IMR-90 (cell line): ENCODE measurements around the gene DNTT. TPM values are rescaled to one million over a fixed set of nuclear protein-coding genes. Genes with fewer than 3 reads are reported as not detected.

Experiments
- ATAC-seq: fragments of 200-7000 bp; cut with Tn5 transposase; 2 replicates; pipeline ENCODE4 v1.9.1; 2020; ENCODE audit warnings: low read depth, mild to moderate bottlenecking, moderate library complexity
- BruUV-seq: library from RNA; stranded (reverse); fragments of 400-500 nt; replicated peaks from 2 replicates; lab custom pipeline; 2021; lab: Mats Ljungman, UMichigan
- CTCF ChIA-PET: fragments of 300-600 bp; formaldehyde crosslinking; extraction: SDS; loops from one replicate; lab custom pipeline; 2021; ENCODE audit warnings: antibody characterized with exemption; lab: Yijun Ruan, JAX
- POLR2A ChIA-PET: fragments of 300-600 bp; sonication (Branson Sonifier 250); formaldehyde crosslinking; loops from one replicate; lab custom pipeline; 2022; ENCODE audit warnings: antibody characterized with exemption; ENCODE audit not compliant: unreplicated experiment; lab: Charles Lee
- DNase-seq: peaks from one replicate; pipeline ENCODE4 v3.0.0; 2013
- H2AFZ ChIP-seq: replicated peaks from 2 replicates; pipeline ENCODE3; 2013; ENCODE audit warnings: low read length, mild to moderate bottlenecking; ENCODE audit not compliant: poor library complexity
- H2AK5ac ChIP-seq: 2 replicates; pipeline ENCODE4 v1.6.1; 2013; ENCODE audit warnings: low read depth, low read length, inconsistent platforms
- H2AK9ac ChIP-seq: replicated peaks from 2 replicates; pipeline ENCODE3; 2013; ENCODE audit warnings: mild to moderate bottlenecking, low read depth, low read length, moderate library complexity; ENCODE audit not compliant: poor library complexity
- H2BK120ac ChIP-seq: 2 replicates; pipeline ENCODE4 v1.6.1; 2013; ENCODE audit warnings: low read depth, low read length, inconsistent platforms
- H2BK15ac ChIP-seq: 3 replicates; pipeline ENCODE4 v1.6.1; 2013; ENCODE audit warnings: low read depth, low read length, inconsistent platforms
- H2BK20ac ChIP-seq: 2 replicates; pipeline ENCODE4 v1.6.1; 2013; ENCODE audit warnings: low read depth, mild to moderate bottlenecking, inconsistent platforms, low read length, moderate library complexity
- H2BK5ac ChIP-seq: 2 replicates; pipeline ENCODE4 v1.6.1; 2013; ENCODE audit warnings: mild to moderate bottlenecking, low read depth, low read length, inconsistent platforms; ENCODE audit not compliant: poor library complexity, severe bottlenecking
- H3K14ac ChIP-seq: replicated peaks from 2 replicates; pipeline ENCODE4 v1.6.1; 2013; ENCODE audit warnings: low read depth, low read length, inconsistent platforms
- H3K18ac ChIP-seq: 2 replicates; pipeline ENCODE4 v1.6.1; 2013; ENCODE audit warnings: low read depth, low read length, control low read depth
- H3K23ac ChIP-seq: 2 replicates; pipeline ENCODE4 v1.6.1; 2013; ENCODE audit warnings: low read depth, low read length, inconsistent platforms
- H3K27ac ChIP-seq: 2 replicates; pipeline ENCODE4 v1.5.1; 2013; ENCODE audit warnings: mild to moderate bottlenecking, control low read depth, low read length; ENCODE audit not compliant: insufficient read depth
- H3K27me3 ChIP-seq: 2 replicates; pipeline ENCODE4 v1.6.1; 2013; ENCODE audit warnings: low read length; ENCODE audit not compliant: control insufficient read depth, insufficient read depth
- H3K36me3 ChIP-seq: 2 replicates; pipeline ENCODE4 v1.6.1; 2013; ENCODE audit warnings: low read length, mixed read lengths; ENCODE audit not compliant: control insufficient read depth, insufficient read depth
- H3K4ac ChIP-seq: 2 replicates; pipeline ENCODE4 v1.6.1; 2013; ENCODE audit warnings: low read depth, low read length, inconsistent platforms
- H3K4me1 ChIP-seq: 2 replicates; pipeline ENCODE4 v1.6.1; 2013; ENCODE audit warnings: low read length, mixed read lengths; ENCODE audit not compliant: control insufficient read depth, insufficient read depth
- H3K4me2 ChIP-seq: 2 replicates; pipeline ENCODE4 v1.6.1; 2013; ENCODE audit warnings: low read depth, mild to moderate bottlenecking, control low read depth, low read length, moderate library complexity
- H3K4me3 ChIP-seq: 2 replicates; pipeline ENCODE4 v1.5.1; 2013; ENCODE audit warnings: low read depth, mild to moderate bottlenecking, control low read depth, low read length, moderate library complexity; ENCODE audit not compliant: insufficient read depth
- H3K56ac ChIP-seq: 2 replicates; pipeline ENCODE4 v1.6.1; 2013; ENCODE audit warnings: low read length, inconsistent platforms; ENCODE audit not compliant: insufficient read depth; ENCODE audit errors: extremely low read depth
- H3K79me1 ChIP-seq, 2 experiments: 2 replicates each; pipeline ENCODE4 v1.6.1; 2013; ENCODE audit warnings: low read length in 2 of 2, inconsistent platforms in 1 of 2, low read depth in 1 of 2
- H3K9ac ChIP-seq: 2 replicates; pipeline ENCODE4 v1.6.1; 2013; ENCODE audit warnings: low read depth, low read length, control low read depth
- H3K9me1 ChIP-seq: 2 replicates; pipeline ENCODE4 v1.6.1; 2013; ENCODE audit warnings: low read length, inconsistent platforms; ENCODE audit not compliant: insufficient read depth
- H3K9me3 ChIP-seq: 2 replicates; pipeline ENCODE4 v1.6.1; 2013; ENCODE audit warnings: low read length; ENCODE audit not compliant: control insufficient read depth, insufficient read depth
- H4K20me1 ChIP-seq: 2 replicates; pipeline ENCODE4 v1.6.1; 2013; ENCODE audit warnings: low read length, inconsistent platforms; ENCODE audit not compliant: insufficient read depth
- H4K5ac ChIP-seq: 2 replicates; pipeline ENCODE4 v1.6.1; 2013; ENCODE audit warnings: mild to moderate bottlenecking, low read depth, low read length, control low read depth
- H4K8ac ChIP-seq, 2 experiments: 2 replicates each; pipeline ENCODE4 v1.6.1; 2013; ENCODE audit warnings: low read depth in 2 of 2, low read length in 2 of 2, control low read depth in 1 of 2, inconsistent platforms in 1 of 2
- H4K91ac ChIP-seq: 2 replicates; pipeline ENCODE4 v1.6.1; 2013; ENCODE audit warnings: low read depth, low read length, inconsistent platforms; ENCODE audit not compliant: insufficient read depth
- BHLHE40 ChIP-seq: fragments of 150-350 bp; IDR thresholded peaks from 2 replicates; pipeline ENCODE4 v1.6.1; 2016; ENCODE audit warnings: mild to moderate bottlenecking, low read depth, low read length
- CEBPB ChIP-seq: IDR thresholded peaks from 2 replicates; pipeline ENCODE4 v1.6.1; 2012; ENCODE audit warnings: low read depth, low read length, improper control_type of control experiment
- CHD1 ChIP-seq: IDR thresholded peaks from 2 replicates; pipeline ENCODE4 v1.6.1; 2012; ENCODE audit warnings: low read depth, low read length, improper control_type of control experiment
- ELK1 ChIP-seq: fragments of 150-350 bp; IDR thresholded peaks from 2 replicates; pipeline ENCODE4 v1.6.1; 2016; ENCODE audit warnings: low read depth, mild to moderate bottlenecking, low read length, moderate library complexity, borderline replicate concordance
- FOS ChIP-seq: fragments of 150-350 bp; IDR thresholded peaks from 2 replicates; pipeline ENCODE4 v1.6.1; 2016; ENCODE audit warnings: low read depth, low read length
- MAFK ChIP-seq: IDR thresholded peaks from 2 replicates; pipeline ENCODE4 v1.6.1; 2012; ENCODE audit warnings: low read depth, low read length, improper control_type of control experiment
- MAZ ChIP-seq: IDR thresholded peaks from 2 replicates; pipeline ENCODE4 v1.6.1; 2012; ENCODE audit warnings: low read depth, mild to moderate bottlenecking, low read length, improper control_type of control experiment, moderate library complexity, borderline replicate concordance
- MXI1 ChIP-seq: IDR thresholded peaks from 2 replicates; pipeline ENCODE4 v1.6.1; 2012; ENCODE audit warnings: low read depth, mild to moderate bottlenecking, low read length, moderate library complexity, borderline replicate concordance
- NFE2L2 ChIP-seq: fragments of 150-350 bp; IDR thresholded peaks from 2 replicates; pipeline ENCODE4 v1.6.1; 2016; ENCODE audit warnings: low read depth, mild to moderate bottlenecking, low read length
- POLR2A ChIP-seq: IDR thresholded peaks from 2 replicates; pipeline ENCODE4 v1.6.1; 2012; ENCODE audit warnings: mild to moderate bottlenecking, low read depth, low read length
- RAD21 ChIP-seq: IDR thresholded peaks from 2 replicates; pipeline ENCODE4 v1.6.1; 2012; ENCODE audit warnings: low read length, improper control_type of control experiment
- RCOR1 ChIP-seq: IDR thresholded peaks from 2 replicates; pipeline ENCODE4 v1.6.1; 2012; ENCODE audit warnings: mild to moderate bottlenecking, low read length, improper control_type of control experiment; ENCODE audit not compliant: insufficient replicate concordance
- RFX5 ChIP-seq: IDR thresholded peaks from 2 replicates; pipeline ENCODE4 v1.8.0; 2012; ENCODE audit warnings: low read depth, mild to moderate bottlenecking, low read length, moderate library complexity
- SMC3 ChIP-seq: fragments of 150-350 bp; IDR thresholded peaks from 2 replicates; pipeline ENCODE4 v1.6.1; 2016; ENCODE audit warnings: low read depth, mild to moderate bottlenecking, antibody characterized with exemption, low read length, moderate library complexity
- USF2 ChIP-seq: fragments of 150-350 bp; IDR thresholded peaks from 2 replicates; pipeline ENCODE4 v1.6.1; 2017; ENCODE audit warnings: mild to moderate bottlenecking, antibody characterized with exemption, low read length, low read depth
- whole genome bisulfite sequencing, 2 experiments: methylation state at CpG; one replicate each; pipeline versions ENCODE4 v1.1.5 to v1.1.7; 2013; ENCODE audit warnings: missing lambda C conversion rate in 2 of 2; ENCODE audit not compliant: insufficient read length in 1 of 2; ENCODE audit errors: extremely low coverage in 2 of 2; 5-methylcytosine and 5-hydroxymethylcytosine counted together
- dilution Hi-C: fragments of 300-500 bp; cut with HindIII; formaldehyde crosslinking; loops from one replicate; pipeline ENCODE4 v1.14.3; 2018; ENCODE audit warnings: low sequenced_read_pairs; ENCODE audit not compliant: unreplicated experiment
- in situ Hi-C: fragments of 300-500 bp; cut with MboI; formaldehyde crosslinking; loops from 3 replicates; pipeline ENCODE4 v1.14.3; 2019; ENCODE audit warnings: low sequenced_read_pairs, inconsistent platforms, mixed read lengths
- intact Hi-C: fragments of 100-400 bp; cut with micrococcal nuclease; formaldehyde crosslinking; loops from 2 replicates; pipeline ENCODE4 v1.10.0; 2022
- polyA plus RNA-seq, 3 experiments: library from polyadenylated mRNA; depleted of rRNA; stranded (reverse); fragments of >200 nt; gene quantifications; 2 replicates each; pipeline ENCODE4 v1.2.3, GENCODE V29; 2012; ENCODE audit warnings: low replicate concordance in 1 of 3
- total RNA-seq: library from RNA; depleted of rRNA; stranded (reverse); fragments of >200 nt; gene quantifications from 2 replicates; pipeline ENCODE4 v1.2.3, GENCODE V29; 2012
- TF ChIP-seq, protein P1 (sequence below): conservative IDR thresholded peaks from 2 replicates; pipeline ENCODE4 v1.5.1; 2012; ENCODE audit warnings: mild to moderate bottlenecking, low read depth, low read length, improper control_type of control experiment

Gene DNTT
- total and polyA plus RNA-seq, 2 of the 4 experiments (the other 2 are of a cell fraction), result not detected

- no peaks in the 10 kb centered on the region for H3K27me3 ChIP-seq
- no peak overlapping the region for H4K91ac ChIP-seq
- H4K20me1 ChIP-seq, result no peaks in the 10 kb centered on the region
- H3K9me1 ChIP-seq, result no peaks in the 10 kb centered on the region
- no peak overlapping the region for H2BK120ac ChIP-seq
- H3K4me2 ChIP-seq, result no peak overlapping the region
- no peak overlapping the region for H3K4ac ChIP-seq
- no peaks in the 10 kb centered on the region for H3K36me3 ChIP-seq
- WGBS, 2 experiments, result no CpG with 5 or more reads among the region's 2 CpGs
- ATAC-seq (no peak), DNase-seq (no peak)
- ChIA-PET CTCF (no interaction called here), POLR2A (no interaction called here)
- H2AK5ac ChIP-seq, result no peak overlapping the region
- H2BK20ac ChIP-seq, result no peak overlapping the region
- no peaks in the 10 kb centered on the region for H3K4me1 ChIP-seq
- H3K9ac ChIP-seq, result no peak overlapping the region
- no peak overlapping the region for H3K23ac ChIP-seq
- H3K4me3 ChIP-seq, result no peak overlapping the region
- no peaks in the 10 kb centered on the region for H3K9me3 ChIP-seq
- H4K5ac ChIP-seq, result no peak overlapping the region
- H3K14ac ChIP-seq, result no peak overlapping the region
- in situ Hi-C loops, result no loop called here
- H2AK9ac ChIP-seq, result no peak overlapping the region
- dilution Hi-C loops, result no loop called here
- H2BK15ac ChIP-seq, result no peak overlapping the region
- H4K8ac ChIP-seq, result no peak overlapping the region
- no peak overlapping the region for H2AFZ ChIP-seq
- no peaks in the 10 kb centered on the region for H3K79me1 ChIP-seq
- intact Hi-C loops, result no loop called here
- no peak overlapping the region for H3K18ac ChIP-seq
- no TSS peak for BruUV-seq
- TF ChIP-seq RCOR1 (no peak), CHD1 (no peak), CEBPB (no peak), BHLHE40 (no peak), POLR2A (no peak), RAD21 (no peak), USF2 (no peak), SMC3 (no peak), MXI1 (no peak), ELK1 (no peak), MAZ (no peak), NFE2L2 (no peak), MAFK (no peak), RFX5 (no peak), FOS (no peak)
- TF ChIP-seq, protein P1, sequence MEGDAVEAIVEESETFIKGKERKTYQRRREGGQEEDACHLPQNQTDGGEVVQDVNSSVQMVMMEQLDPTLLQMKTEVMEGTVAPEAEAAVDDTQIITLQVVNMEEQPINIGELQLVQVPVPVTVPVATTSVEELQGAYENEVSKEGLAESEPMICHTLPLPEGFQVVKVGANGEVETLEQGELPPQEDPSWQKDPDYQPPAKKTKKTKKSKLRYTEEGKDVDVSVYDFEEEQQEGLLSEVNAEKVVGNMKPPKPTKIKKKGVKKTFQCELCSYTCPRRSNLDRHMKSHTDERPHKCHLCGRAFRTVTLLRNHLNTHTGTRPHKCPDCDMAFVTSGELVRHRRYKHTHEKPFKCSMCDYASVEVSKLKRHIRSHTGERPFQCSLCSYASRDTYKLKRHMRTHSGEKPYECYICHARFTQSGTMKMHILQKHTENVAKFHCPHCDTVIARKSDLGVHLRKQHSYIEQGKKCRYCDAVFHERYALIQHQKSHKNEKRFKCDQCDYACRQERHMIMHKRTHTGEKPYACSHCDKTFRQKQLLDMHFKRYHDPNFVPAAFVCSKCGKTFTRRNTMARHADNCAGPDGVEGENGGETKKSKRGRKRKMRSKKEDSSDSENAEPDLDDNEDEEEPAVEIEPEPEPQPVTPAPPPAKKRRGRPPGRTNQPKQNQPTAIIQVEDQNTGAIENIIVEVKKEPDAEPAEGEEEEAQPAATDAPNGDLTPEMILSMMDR, result no peak
- no peak overlapping the region for H3K56ac ChIP-seq
- no peak overlapping the region for H3K27ac ChIP-seq
- no peak overlapping the region for H2BK5ac ChIP-seq
Observed at GRCh38 chr10:96345222-96345621, 41.0 kb downstream of the DNTT start.
